H1 (cell line): ENCODE data around the gene AGFG2. TPM values are rescaled to one million over a fixed set of nuclear protein-coding genes. Genes with fewer than 3 reads are reported as not detected.

Experiments used
- ATF2 ChIP-seq: IDR thresholded peaks from 2 replicates; pipeline ENCODE4 v1.6.1; 2012; ENCODE audit warnings: low read length, inconsistent platforms
- CHD7 ChIP-seq: fragments of 300-600 bp; sonication (generic); IDR thresholded peaks from 2 replicates; pipeline ENCODE4 v1.7.1; 2012; ENCODE audit warnings: low read length, moderate library complexity, mild to moderate bottlenecking, inconsistent platforms; ENCODE audit not compliant: insufficient replicate concordance
- CREB1 ChIP-seq: IDR thresholded peaks from 2 replicates; pipeline ENCODE4 v1.6.1; 2012; ENCODE audit warnings: inconsistent platforms
- FOSL1 ChIP-seq: IDR thresholded peaks from 2 replicates; pipeline ENCODE4 v1.6.1; 2011; ENCODE audit warnings: mild to moderate bottlenecking, low read depth, low read length, moderate library complexity; ENCODE audit not compliant: insufficient read depth
- NANOG ChIP-seq: IDR thresholded peaks from 2 replicates; pipeline ENCODE4 v1.6.1; 2011; ENCODE audit warnings: low read length, low read depth, mild to moderate bottlenecking, inconsistent platforms; ENCODE audit not compliant: insufficient read depth, poor library complexity, severe bottlenecking
- POLR2A ChIP-seq, 2 experiments: IDR thresholded peaks; 1 replicate in 1 of 2; 2 replicates in 1 of 2; pipeline ENCODE4 v1.6.1; 2011; ENCODE audit warnings: low read depth in 2 of 2, low read length in 2 of 2, mild to moderate bottlenecking in 2 of 2; ENCODE audit errors: control extremely low read depth in 1 of 2
- SAP30 ChIP-seq: fragments of 300-600 bp; sonication (generic); IDR thresholded peaks from 2 replicates; pipeline ENCODE4 v1.7.1; 2012; ENCODE audit warnings: low read length, moderate library complexity, mild to moderate bottlenecking, inconsistent platforms; ENCODE audit not compliant: insufficient read depth, insufficient replicate concordance
- SP4 ChIP-seq: IDR thresholded peaks from 2 replicates; pipeline ENCODE4 v1.6.1; 2012; ENCODE audit warnings: low read length, inconsistent platforms
- SUZ12 ChIP-seq: fragments of 200-600 bp; sonication (generic); IDR thresholded peaks from 2 replicates; pipeline ENCODE4 v1.6.1; 2012; ENCODE audit warnings: mild to moderate bottlenecking, inconsistent platforms, low read length, moderate library complexity, mixed read lengths
- TBP ChIP-seq: IDR thresholded peaks from 2 replicates; pipeline ENCODE4 v1.6.1; 2011; ENCODE audit warnings: low read depth, low read length, improper control_type of control experiment
- TEAD4 ChIP-seq: IDR thresholded peaks from 2 replicates; pipeline ENCODE4 v1.6.1; 2012; ENCODE audit warnings: low read depth, low read length, inconsistent platforms, mixed read lengths
- polyA plus RNA-seq, 7 experiments: library from polyadenylated mRNA; depleted of rRNA in 3 of 7; stranded (reverse) in 5 of 7; unstranded in 2 of 7; fragments of >200 nt in 5 of 7; fragments of 200-250 nt in 2 of 7; gene quantifications; 1 replicate in 5 of 7; 2 replicates in 1 of 7; 4 replicates in 1 of 7; pipeline versions ENCODE4 v1.2.1 to v1.2.3, GENCODE V29; 2011 to 2013; ENCODE audit warnings: missing spikeins in 2 of 7, mixed read lengths in 2 of 7
- total RNA-seq: library from RNA; stranded (reverse); fragmentation: NEBNext Ultra II Directional; extraction: Animal tissue kit (Norgen Biotek cat#: 25700); gene quantifications from 2 replicates; pipeline ENCODE4 v1.2.1, GENCODE V29; 2021

AGFG2 gene
- total and polyA plus RNA-seq, 2 of the 8 experiments (the other 6 are each of a cell fraction or from before 2014, with no cell fraction given): 7.6 to 11.2 TPM

- TF ChIP-seq CHD7: no peak
- TF ChIP-seq FOSL1: no peak
- no peak for TF ChIP-seq POLR2A (IDR thresholded peaks at IDR 0.05; ENCODE audit: control extremely low read depth in 1 of 2, low read depth in 2 of 2, low read length in 2 of 2)
- TF ChIP-seq TEAD4: no peak
- no peak for TF ChIP-seq TBP
- TF ChIP-seq CREB1: no peak
- TF ChIP-seq SP4: no peak
- no peak for TF ChIP-seq ATF2
- TF ChIP-seq NANOG: no peak
- no peak for TF ChIP-seq SAP30
- TF ChIP-seq SUZ12: no peak
Measured at GRCh38 chr7:100600730-100601038, 61.7 kb downstream of the AGFG2 start (continued).
